K562 (cell line): ENCODE results near the gene PLA2G2E. TPM values are rescaled to one million over a fixed set of nuclear protein-coding genes. Genes with fewer than 3 reads are reported as not detected.
A peak's percentile ranks its signal among the peaks of the same experiment; 100 is the strongest.

Source experiments
- AFF1 ChIP-seq, 2 experiments: fragments of 450-650 bp; IDR thresholded peaks; 2 replicates each; pipeline ENCODE4 v1.6.1; 2018; ENCODE audit warnings: mild to moderate bottlenecking in 2 of 2, low read depth in 1 of 2; ENCODE audit not compliant: partially characterized antibody in 2 of 2
- E2F1 ChIP-seq: sonication (generic); formaldehyde crosslinking; IDR thresholded peaks from 2 replicates; pipeline ENCODE4 v1.8.1; 2023; ENCODE audit warnings: mild to moderate bottlenecking, missing genetic modification reagents, moderate library complexity
- ETV6 ChIP-seq, 3 experiments: fragments of 150-350 bp in 1 of 3; sonication (generic) in 1 of 3; formaldehyde crosslinking in 1 of 3; IDR thresholded peaks; 2 replicates each; pipeline versions ENCODE4 v1.6.1 to v1.8.0; 2014 to 2022; ENCODE audit warnings: borderline replicate concordance in 2 of 3, low read depth in 2 of 3, antibody characterized with exemption in 1 of 3, low read length in 1 of 3, mild to moderate bottlenecking in 1 of 3, missing genetic modification reagents in 1 of 3
- GTF2B ChIP-seq: IDR thresholded peaks from 2 replicates; pipeline ENCODE4 v1.6.1; 2011; ENCODE audit not compliant: insufficient read length; ENCODE audit errors: extremely low read depth
- GTF2F1 ChIP-seq: IDR thresholded peaks from 2 replicates; pipeline ENCODE4 v1.6.1; 2011; ENCODE audit warnings: low read depth, low read length, improper control_type of control experiment
- HDAC8 ChIP-seq: fragments of 450-650 bp; IDR thresholded peaks from 2 replicates; pipeline ENCODE4 v1.6.1; 2016; ENCODE audit warnings: mild to moderate bottlenecking, missing genetic modification characterization, moderate library complexity, missing compliant biosample characterization
- MECOM ChIP-seq: fragments of 250-450 bp; sonication (Bioruptor Pico); IDR thresholded peaks from 2 replicates; pipeline ENCODE4 v1.8.0; 2022; ENCODE audit warnings: inconsistent platforms
- MXI1 ChIP-seq: IDR thresholded peaks from 2 replicates; pipeline ENCODE4 v1.6.1; 2011; ENCODE audit warnings: low read depth, mild to moderate bottlenecking, improper control_type of control experiment, low read length
- NR2C1 ChIP-seq, 2 experiments: fragments of 450-650 bp; IDR thresholded peaks; 2 replicates each; pipeline ENCODE4 v1.6.1; 2017; ENCODE audit warnings: mild to moderate bottlenecking in 2 of 2, antibody characterized with exemption in 1 of 2, inconsistent platforms in 1 of 2, missing compliant biosample characterization in 1 of 2, missing genetic modification characterization in 1 of 2
- OTX1 ChIP-seq: fragments of 450-650 bp; formaldehyde crosslinking; IDR thresholded peaks from 2 replicates; pipeline ENCODE4 v1.4.0; 2022; ENCODE audit warnings: mild to moderate bottlenecking
- PKNOX1 ChIP-seq: fragments of 450-650 bp; IDR thresholded peaks from 2 replicates; pipeline ENCODE4 v1.6.1; 2016
- POLR2B ChIP-seq: fragments of 450-650 bp; IDR thresholded peaks from 2 replicates; pipeline ENCODE4 v1.6.1; 2018; ENCODE audit warnings: low read depth; ENCODE audit not compliant: partially characterized antibody
- POLR3A ChIP-seq: IDR thresholded peaks from 2 replicates; pipeline ENCODE4 v1.6.1; 2011; ENCODE audit warnings: borderline replicate concordance, mild to moderate bottlenecking, moderate library complexity; ENCODE audit not compliant: insufficient read length, insufficient read depth; ENCODE audit errors: extremely low read depth
- POLR3G ChIP-seq: IDR thresholded peaks from 2 replicates; pipeline ENCODE4 v1.6.1; 2011; ENCODE audit not compliant: insufficient read length, insufficient replicate concordance; ENCODE audit errors: extremely low read depth
- SMAD4 ChIP-seq: fragments of 250-450 bp; sonication (Bioruptor Pico); conservative IDR thresholded peaks from 2 replicates; pipeline ENCODE4 v1.8.0; 2021; ENCODE audit warnings: inconsistent platforms, mild to moderate bottlenecking, moderate library complexity
- SUPT5H ChIP-seq: fragments of 450-650 bp; IDR thresholded peaks from 2 replicates; pipeline ENCODE4 v1.6.1; 2016
- ZNF175 ChIP-seq: fragments of 200-800 bp; sonication (Bioruptor generic); IDR thresholded peaks from 2 replicates; pipeline ENCODE4 v1.6.1; 2016; ENCODE audit warnings: low read depth, mild to moderate bottlenecking, missing genetic modification characterization, missing compliant biosample characterization
- ZNF41 ChIP-seq: fragments of 250-450 bp; sonication (Bioruptor Pico); conservative IDR thresholded peaks from 2 replicates; pipeline ENCODE4 v1.4.0; 2020; ENCODE audit warnings: mild to moderate bottlenecking
- ZNF778 ChIP-seq: fragments of 450-650 bp; formaldehyde crosslinking; IDR thresholded peaks from 2 replicates; pipeline ENCODE4 v1.4.0; 2020; ENCODE audit warnings: mild to moderate bottlenecking, moderate library complexity
- polyA plus RNA-seq, 8 experiments: library from polyadenylated mRNA; depleted of rRNA in 4 of 8; stranded (reverse) in 5 of 8; unstranded in 3 of 8; fragments of >200 nt; fragmentation: Nextera tagmentation in 2 of 8; fragmentation: Illumina TruSeq in 1 of 8; extraction: Ambion mirVana in 2 of 8; extraction: Trizol in 1 of 8; gene quantifications; 2 replicates each; pipeline versions ENCODE4 v1.2.1 to v1.2.3, GENCODE V29; 2011 to 2014; ENCODE audit warnings: inconsistent platforms in 1 of 8, missing spikeins in 1 of 8
- total RNA-seq, 7 experiments: library from RNA; depleted of rRNA in 6 of 7; stranded (reverse); fragments of >200 nt in 6 of 7; fragmentation: Illumina TruSeq in 2 of 7; extraction: Trizol in 2 of 7; gene quantifications; 2 replicates each; pipeline versions ENCODE4 v1.2.1 to v1.2.3, GENCODE V29; 2011 to 2021; ENCODE audit warnings: low replicate concordance in 1 of 7

Gene PLA2G2E
- total and polyA plus RNA-seq, 9 of the 15 experiments (the other 6 are each of a cell fraction or from before 2014, with no cell fraction given), result not detected

- TF ChIP-seq AFF1 (IDR thresholded peaks at IDR 0.05; ENCODE audit: low read depth in 1 of 2, partially characterized antibody in 2 of 2) (peak in 1 of 2 experiments; percentile 58), HDAC8 (peak; percentile 74; the same call in 1 of the 2 replicates), POLR3G (no peak), NR2C1 (IDR thresholded peaks at IDR 0.05) (no peak), NR2C1 (tag; IDR thresholded peaks at IDR 0.05) (0 out of 2 replicates have a peak, but pooled peaks have one; percentile 21), ZNF778 (CRISPR knock-in tag) (no peak), POLR3A (no peak), MXI1 (0 out of 2 replicates have a peak, but pooled peaks have one; percentile 14), E2F1 (CRISPR knock-in tag) (no peak), ETV6 (IDR thresholded peaks at IDR 0.05; ENCODE audit: borderline replicate concordance in 1 of 2, low read depth in 2 of 2, low read length in 1 of 2) (no peak), ETV6 (CRISPR knock-in tag; IDR thresholded peaks at IDR 0.05; ENCODE audit: borderline replicate concordance) (no peak), ZNF175 (CRISPR knock-in tag) (peak; percentile 80), SUPT5H (peak; percentile 76), MECOM (CRISPR knock-in tag) (peak; percentile 99), PKNOX1 (peak; percentile 91), GTF2F1 (peak; percentile 95), GTF2B (peak; percentile 91), SMAD4 (CRISPR knock-in tag) (peak; percentile 74), OTX1 (CRISPR knock-in tag) (0 out of 2 replicates have a peak, but pooled peaks have one; percentile 16), ZNF41 (CRISPR knock-in tag) (0 out of 2 replicates have a peak, but pooled peaks have one; percentile 75), POLR2B (no peak)
Observed at GRCh38 chr1:19877821-19878636, 45.4 kb downstream of the PLA2G2E start (continued).
